ENCODE data around the gene SLC25A26.
A peak's percentile ranks its signal among the peaks of the same experiment; 100 is the strongest.
"Not testable (repeated sequence)": the region's sequence is repeated elsewhere in the genome, so short reads cannot be mapped to it uniquely, and the experiment has no call there.

The SLC25A26 gene

GRCh38 chr3:66270701-66271100, 49.9 kb downstream of the SLC25A26 start:
- peak; percentile 51 for DNase-seq

- no peak for DNase-seq
Observed at GRCh38 chr3:66271231-66271630, 50.4 kb downstream of the SLC25A26 start.

- DNase-seq: peak; percentile 23
Observed at GRCh38 chr3:66272016-66272415, 51.2 kb downstream of the SLC25A26 start.

- DNase-seq: not testable (repeated sequence)
Observed at GRCh38 chr3:66274837-66275236, 54.0 kb downstream of the SLC25A26 start.

GRCh38 chr3:66276705-66277274, 56.0 kb downstream of the SLC25A26 start:
- DNase-seq: peak; percentile 71

GRCh38 chr3:66279168-66279567, 58.4 kb downstream of the SLC25A26 start:
- no peak for DNase-seq

GRCh38 chr3:66280304-66280703, 59.5 kb downstream of the SLC25A26 start:
- no peak for DNase-seq

- not testable (repeated sequence) for DNase-seq
Observed at GRCh38 chr3:66291922-66292321, 71.1 kb downstream of the SLC25A26 start.

- DNase-seq: no peak
Observed at GRCh38 chr3:66297260-66297873, 76.6 kb downstream of the SLC25A26 start.

GRCh38 chr3:66297900-66298299, 77.1 kb downstream of the SLC25A26 start:
- peak; percentile 74 for DNase-seq

GRCh38 chr3:66298591-66298990, 77.8 kb downstream of the SLC25A26 start:
- DNase-seq: no peak

GRCh38 chr3:66299085-66299484, 78.3 kb downstream of the SLC25A26 start:
- not testable (repeated sequence) for DNase-seq

- no peak for DNase-seq
Observed at GRCh38 chr3:66299891-66300290, 79.1 kb downstream of the SLC25A26 start.

GRCh38 chr3:66302288-66302687, 81.5 kb downstream of the SLC25A26 start:
- no peak for DNase-seq

- no peak for DNase-seq
Observed at GRCh38 chr3:66303491-66303901, 82.7 kb downstream of the SLC25A26 start.

GRCh38 chr3:66304293-66304692, 83.5 kb downstream of the SLC25A26 start:
- no peak for DNase-seq

- DNase-seq: not testable (repeated sequence)
Observed at GRCh38 chr3:66306086-66306485, 85.3 kb downstream of the SLC25A26 start.

GRCh38 chr3:66306991-66307390, 86.2 kb downstream of the SLC25A26 start:
- not testable (repeated sequence) for DNase-seq

GRCh38 chr3:66312039-66312438, 91.2 kb downstream of the SLC25A26 start:
- DNase-seq: no peak

- DNase-seq: no peak
Observed at GRCh38 chr3:66314455-66314854, 93.7 kb downstream of the SLC25A26 start.

GRCh38 chr3:66317750-66318376, 97.1 kb downstream of the SLC25A26 start:
- DNase-seq: no peak

GRCh38 chr3:66320390-66320789, 99.6 kb downstream of the SLC25A26 start:
- DNase-seq: no peak

- no peak for DNase-seq
Observed at GRCh38 chr3:66322436-66322835, 101.6 kb downstream of the SLC25A26 start.

- DNase-seq: no peak
Observed at GRCh38 chr3:66326340-66326739, 105.5 kb downstream of the SLC25A26 start.

All from HCEC 1CT (cell line).